ENCODE results near the gene NOTCH4. TPM values are rescaled to one million over a fixed set of nuclear protein-coding genes. Genes with fewer than 3 reads are reported as not detected.
"Not testable (repeated sequence)": the region's sequence is repeated elsewhere in the genome, so short reads cannot be mapped to it uniquely, and the experiment has no call there.

The NOTCH4 gene
- total RNA-seq, 1 donor from 2014 or later: 0.83 TPM

GRCh38 chr6:32212076-32212760 is 11.6 kb downstream of the NOTCH4 start:
- TF ChIP-seq CTCF (IDR thresholded peaks at IDR 0.05): no peak
- H3K27ac Mint-ChIP-seq (ENCODE audit: unreplicated experiment): no peak overlapping the region
- no peaks in the 10 kb centered on the region for H3K9me3 Mint-ChIP-seq (ENCODE audit: unreplicated experiment)
- no peaks in the 10 kb centered on the region for H3K36me3 Mint-ChIP-seq (ENCODE audit: unreplicated experiment)
- peaks cover 19% of the 10 kb centered on the region for H3K27me3 Mint-ChIP-seq (ENCODE audit: unreplicated experiment)
- H3K4me3 Mint-ChIP-seq (ENCODE audit: unreplicated experiment): no peak overlapping the region
- no peaks in the 10 kb centered on the region for H3K4me1 Mint-ChIP-seq (ENCODE audit: unreplicated experiment)
- DNase-seq (ENCODE audit: extremely low spot score, unreplicated experiment): no peak

GRCh38 chr6:32211432-32211831 is 12.4 kb downstream of the NOTCH4 start:
- H3K4me1 Mint-ChIP-seq (ENCODE audit: unreplicated experiment); H3K9me3 Mint-ChIP-seq (ENCODE audit: unreplicated experiment); H3K27ac Mint-ChIP-seq (ENCODE audit: unreplicated experiment); H3K36me3 Mint-ChIP-seq (ENCODE audit: unreplicated experiment); H3K4me3 Mint-ChIP-seq (ENCODE audit: unreplicated experiment); DNase-seq (ENCODE audit: extremely low spot score, unreplicated experiment): not testable (repeated sequence)
- peaks cover 15% of the 10 kb centered on the region for H3K27me3 Mint-ChIP-seq (ENCODE audit: unreplicated experiment)

- TF ChIP-seq CTCF (IDR thresholded peaks at IDR 0.05): no peak
- Mint-ChIP-seq H3K27me3 (ENCODE audit: unreplicated experiment) (peaks cover 18% of the 10 kb centered on the region), H3K4me3 (ENCODE audit: unreplicated experiment) (no peak overlapping the region), H3K4me1 (ENCODE audit: unreplicated experiment) (no peaks in the 10 kb centered on the region), H3K9me3 (ENCODE audit: unreplicated experiment) (peaks cover 6% of the 10 kb centered on the region), H3K36me3 (ENCODE audit: unreplicated experiment) (no peaks in the 10 kb centered on the region), H3K27ac (ENCODE audit: unreplicated experiment) (no peak overlapping the region)
- no peak for DNase-seq (ENCODE audit: extremely low spot score, unreplicated experiment)
Observed at GRCh38 chr6:32210191-32210601, 13.7 kb downstream of the NOTCH4 start.

GRCh38 chr6:32208996-32209395 is 14.9 kb downstream of the NOTCH4 start:
- Mint-ChIP-seq H3K27ac (ENCODE audit: unreplicated experiment) (no peak overlapping the region), H3K4me1 (ENCODE audit: unreplicated experiment) (no peaks in the 10 kb centered on the region), H3K27me3 (ENCODE audit: unreplicated experiment) (peaks cover 20% of the 10 kb centered on the region), H3K36me3 (ENCODE audit: unreplicated experiment) (no peaks in the 10 kb centered on the region), H3K9me3 (ENCODE audit: unreplicated experiment) (peaks cover 6% of the 10 kb centered on the region), H3K4me3 (ENCODE audit: unreplicated experiment) (no peak overlapping the region)
- DNase-seq (ENCODE audit: extremely low spot score, unreplicated experiment): no peak
- no peak for TF ChIP-seq CTCF (IDR thresholded peaks at IDR 0.05)

- H3K4me1 Mint-ChIP-seq (ENCODE audit: unreplicated experiment): peaks cover 9% of the 10 kb centered on the region
- peaks cover 20% of the 10 kb centered on the region for H3K27me3 Mint-ChIP-seq (ENCODE audit: unreplicated experiment)
- no peak overlapping the region for H3K27ac Mint-ChIP-seq (ENCODE audit: unreplicated experiment)
- H3K36me3 Mint-ChIP-seq (ENCODE audit: unreplicated experiment): no peaks in the 10 kb centered on the region
- H3K4me3 Mint-ChIP-seq (ENCODE audit: unreplicated experiment): no peak overlapping the region
- no peak for TF ChIP-seq CTCF (IDR thresholded peaks at IDR 0.05)
- no peak for DNase-seq (ENCODE audit: extremely low spot score, unreplicated experiment)
- peaks cover 6% of the 10 kb centered on the region for H3K9me3 Mint-ChIP-seq (ENCODE audit: unreplicated experiment)
Observed at GRCh38 chr6:32204268-32204715, 19.6 kb downstream of the NOTCH4 start.
